Ovary (tissue), 9 donors: Measurements from ENCODE around the gene ROBO1. TPM values are rescaled to one million over a fixed set of nuclear protein-coding genes. Genes with fewer than 3 reads are reported as not detected.

Experiments
- DNase-seq, 5 donors: peaks; one replicate each; pipeline ENCODE4 v3.0.0-alpha.2; 2019 to 2020
- H3K27ac ChIP-seq, 2 donors: fragments of 200-600 bp; one replicate each; pipeline versions ENCODE4 v1.5.1 to v1.8.0; 2019 to 2022
- H3K27me3 ChIP-seq: fragments of 200-600 bp; one replicate; pipeline ENCODE4 v1.8.0; 2022
- H3K36me3 ChIP-seq: fragments of 200-600 bp; sonication (generic); one replicate; pipeline ENCODE4 v1.5.1; 2019
- H3K4me1 ChIP-seq: one replicate; pipeline ENCODE4 v1.8.1; 2013; ENCODE audit warnings: mild to moderate bottlenecking, moderate library complexity; ENCODE audit not compliant: insufficient read depth
- H3K4me3 ChIP-seq: fragments of 200-600 bp; sonication (generic); one replicate; pipeline ENCODE4 v1.5.1; 2017
- H3K9me3 ChIP-seq, 2 donors: fragments of 200-600 bp in 1 of 2; sonication (generic) in 1 of 2; one replicate each; pipeline versions ENCODE4 v1.5.1 to v1.8.1; 2013 to 2019; ENCODE audit warnings: mild to moderate bottlenecking in 1 of 2, moderate library complexity in 1 of 2
- EP300 ChIP-seq: sonication (generic); formaldehyde crosslinking; IDR thresholded peaks from one replicate; pipeline ENCODE4 v1.6.1; 2017; ENCODE audit warnings: antibody characterized with exemption
- POLR2A ChIP-seq: fragments of 450-650 bp; IDR thresholded peaks from one replicate; pipeline ENCODE4 v1.6.1; 2017; ENCODE audit warnings: antibody characterized with exemption, mild to moderate bottlenecking, moderate library complexity
- WGBS, 3 donors: extraction: QIAGEN DNeasy Blood & Tissue Kit in 1 of 3; methylation state at CpG; one replicate each; pipeline versions ENCODE4 v1.1.5 to v1.1.7; 2013 to 2017; 5-methylcytosine and 5-hydroxymethylcytosine counted together
- intact Hi-C, 4 donors: fragments of 100-400 bp; cut with DNase I; formaldehyde crosslinking; loops; one replicate each; pipeline versions ENCODE4 v1.11.0 to v1.15.1; 2022 to 2023
- polyA plus RNA-seq, 2 donors: library from polyadenylated mRNA; stranded (reverse); fragments of 200-250 nt in 1 of 2; fragments of 350-450 nt in 1 of 2; fragmentation: Illumina TruSeq in 1 of 2; extraction: RNeasy Lipid Tissue Mini Kit (QIAGEN cat#74804) in 1 of 2; gene quantifications; one replicate each; pipeline ENCODE4 v1.2.3, GENCODE V29; 2013 to 2014
- total RNA-seq, 7 donors: library from RNA; depleted of rRNA in 2 of 7; stranded (reverse); fragments of >200 nt in 2 of 7; fragmentation: NEBNext Ultra II Directional in 3 of 7; extraction: Animal tissue kit (Norgen Biotek cat#: 25700) in 3 of 7; gene quantifications; one replicate each; pipeline versions ENCODE4 v1.1.0 to v1.2.4, GENCODE V29; 2016 to 2023
- TF ChIP-seq, protein P1 (sequence below), 3 donors: fragments of 450-650 bp in 2 of 3; fragments of 200-600 bp in 1 of 3; IDR thresholded peaks; one replicate each; pipeline versions ENCODE4 v1.5.1 to v1.8.0; 2016 to 2022; ENCODE audit warnings: antibody characterized with exemption in 3 of 3, mild to moderate bottlenecking in 1 of 3
- donor health status: DM: no; HTN: no; CAD: no; lungs with moderate emphysema.
- donor health status: DM: no; HTN: no; CAD: no.
- donor health status: Bipolar disorder and iron deficiency.
- donor health status: DM: yes; HTN: yes; CAD: no.
- donor health status: DM: no; HTN: no; CAD: no.
- donor health status: DM: yes; HTN: yes; CAD: no.

The ROBO1 gene
- total and polyA plus RNA-seq, 9 donors, result 17.2 to 49.5 (median 29.0) TPM

- no peak for DNase-seq
- Histone ChIP-seq H3K4me3 (no peak overlapping the region), H3K27ac (no peak overlapping the region), H3K4me1 (no peaks in the 10 kb centered on the region), H3K9me3 (no peaks in the 10 kb centered on the region), H3K36me3 (no peaks in the 10 kb centered on the region), H3K27me3 (no peaks in the 10 kb centered on the region)
- TF ChIP-seq, protein P1, sequence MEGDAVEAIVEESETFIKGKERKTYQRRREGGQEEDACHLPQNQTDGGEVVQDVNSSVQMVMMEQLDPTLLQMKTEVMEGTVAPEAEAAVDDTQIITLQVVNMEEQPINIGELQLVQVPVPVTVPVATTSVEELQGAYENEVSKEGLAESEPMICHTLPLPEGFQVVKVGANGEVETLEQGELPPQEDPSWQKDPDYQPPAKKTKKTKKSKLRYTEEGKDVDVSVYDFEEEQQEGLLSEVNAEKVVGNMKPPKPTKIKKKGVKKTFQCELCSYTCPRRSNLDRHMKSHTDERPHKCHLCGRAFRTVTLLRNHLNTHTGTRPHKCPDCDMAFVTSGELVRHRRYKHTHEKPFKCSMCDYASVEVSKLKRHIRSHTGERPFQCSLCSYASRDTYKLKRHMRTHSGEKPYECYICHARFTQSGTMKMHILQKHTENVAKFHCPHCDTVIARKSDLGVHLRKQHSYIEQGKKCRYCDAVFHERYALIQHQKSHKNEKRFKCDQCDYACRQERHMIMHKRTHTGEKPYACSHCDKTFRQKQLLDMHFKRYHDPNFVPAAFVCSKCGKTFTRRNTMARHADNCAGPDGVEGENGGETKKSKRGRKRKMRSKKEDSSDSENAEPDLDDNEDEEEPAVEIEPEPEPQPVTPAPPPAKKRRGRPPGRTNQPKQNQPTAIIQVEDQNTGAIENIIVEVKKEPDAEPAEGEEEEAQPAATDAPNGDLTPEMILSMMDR (IDR thresholded peaks at IDR 0.05), result no peak
- TF ChIP-seq POLR2A (no peak), EP300 (no peak)
- intact Hi-C loops, result no loop called here
- WGBS, 3 donors, result 96 to 98% (median 98%) methylated on average over 5 of the region's 5 CpGs
Measured at GRCh38 chr3:78745847-78746246, 1022.0 kb downstream of the ROBO1 start.

DNA sequence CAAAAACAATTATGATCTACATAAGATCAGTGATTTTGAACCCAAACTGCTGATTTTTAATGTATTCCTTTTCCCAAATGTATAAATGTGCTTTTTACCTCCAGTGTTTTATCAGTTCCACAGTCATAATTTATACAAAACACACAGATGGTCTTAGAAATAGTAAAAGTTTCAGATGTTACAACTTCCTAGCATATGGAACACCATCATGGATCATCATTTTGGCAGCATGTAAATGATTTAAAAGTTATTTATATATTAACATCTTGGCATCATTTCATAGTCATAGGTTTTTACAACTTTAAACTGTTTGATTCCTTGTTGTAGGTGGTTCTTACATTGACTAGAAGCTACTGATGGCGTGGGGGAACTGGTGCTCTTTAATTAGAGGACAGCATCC lies 1025.3 kb downstream of the ROBO1 start:
- Histone ChIP-seq H3K4me1 (peaks cover 2% of the 10 kb centered on the region), H3K9me3 (no peaks in the 10 kb centered on the region), H3K36me3 (no peaks in the 10 kb centered on the region), H3K27ac (no peak overlapping the region), H3K4me3 (no peak overlapping the region), H3K27me3 (no peaks in the 10 kb centered on the region)
- TF ChIP-seq, protein P1 (IDR thresholded peaks at IDR 0.05), result no peak
- TF ChIP-seq EP300, result no peak
- TF ChIP-seq POLR2A, result no peak
- no peak for DNase-seq
- intact Hi-C loops, result no loop called here
- 94 to 97% (median 94%) methylated on average over 1 of the region's 1 CpG for WGBS, 3 donors

DNA sequence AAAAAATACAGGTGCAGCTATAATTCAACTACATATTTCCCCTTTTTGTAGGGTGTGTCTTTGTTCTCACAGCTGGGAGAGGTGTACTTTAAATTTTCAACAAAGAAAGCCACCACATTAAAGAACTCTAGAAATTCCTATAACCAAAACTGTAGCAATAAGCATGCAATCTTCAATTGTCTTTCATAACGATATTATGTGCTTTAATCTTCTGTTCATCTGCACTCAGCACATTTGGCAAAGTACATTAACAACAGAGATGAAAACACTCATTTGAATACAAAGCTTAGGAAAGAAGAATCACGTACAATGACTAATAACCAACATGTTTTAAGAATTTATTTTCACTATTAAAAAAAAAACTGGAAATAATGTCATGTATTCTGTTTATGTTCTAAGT lies 1025.8 kb downstream of the ROBO1 start:
- H3K4me3 ChIP-seq, result no peak overlapping the region
- 73 to 75% (median 75%) methylated on average over 2 of the region's 2 CpGs for WGBS, 3 donors
- no peaks in the 10 kb centered on the region for H3K27me3 ChIP-seq
- H3K36me3 ChIP-seq, result no peaks in the 10 kb centered on the region
- H3K9me3 ChIP-seq, result no peaks in the 10 kb centered on the region
- H3K4me1 ChIP-seq, result peaks cover 2% of the 10 kb centered on the region
- H3K27ac ChIP-seq, result no peak overlapping the region
- intact Hi-C loops, result no loop called here
- DNase-seq, result no peak
- TF ChIP-seq EP300 (no peak), POLR2A (no peak)
- TF ChIP-seq, protein P1 (IDR thresholded peaks at IDR 0.05), result no peak

- no peaks in the 10 kb centered on the region for H3K36me3 ChIP-seq
- no peaks in the 10 kb centered on the region for H3K9me3 ChIP-seq
- no peak overlapping the region for H3K4me3 ChIP-seq
- H3K27ac ChIP-seq, result no peak overlapping the region
- TF ChIP-seq, protein P1 (IDR thresholded peaks at IDR 0.05), result no peak
- no peak for TF ChIP-seq POLR2A
- no peak for TF ChIP-seq EP300
- intact Hi-C loops, result no loop called here
- DNase-seq, result no peak
- H3K27me3 ChIP-seq, result no peaks in the 10 kb centered on the region
- peaks cover 2% of the 10 kb centered on the region for H3K4me1 ChIP-seq
- 96 to 99% (median 97%) methylated on average over 1 of the region's 1 CpG for WGBS, 3 donors
Measured at GRCh38 chr3:78741066-78741645, 1026.6 kb downstream of the ROBO1 start.
